Measurements from ENCODE around the gene FLVCR2.

- TF ChIP-seq EZH2phosphoT487 (IDR thresholded peaks at IDR 0.05; ENCODE audit: unreplicated experiment) = no peak
- no peak for TF ChIP-seq POLR2AphosphoS5 (IDR thresholded peaks at IDR 0.05; ENCODE audit: low read depth)
- TF ChIP-seq ZNF331 (CRISPR knock-in tag; IDR thresholded peaks at IDR 0.05; ENCODE audit: low read depth) = no peak
- TF ChIP-seq, protein P1, sequence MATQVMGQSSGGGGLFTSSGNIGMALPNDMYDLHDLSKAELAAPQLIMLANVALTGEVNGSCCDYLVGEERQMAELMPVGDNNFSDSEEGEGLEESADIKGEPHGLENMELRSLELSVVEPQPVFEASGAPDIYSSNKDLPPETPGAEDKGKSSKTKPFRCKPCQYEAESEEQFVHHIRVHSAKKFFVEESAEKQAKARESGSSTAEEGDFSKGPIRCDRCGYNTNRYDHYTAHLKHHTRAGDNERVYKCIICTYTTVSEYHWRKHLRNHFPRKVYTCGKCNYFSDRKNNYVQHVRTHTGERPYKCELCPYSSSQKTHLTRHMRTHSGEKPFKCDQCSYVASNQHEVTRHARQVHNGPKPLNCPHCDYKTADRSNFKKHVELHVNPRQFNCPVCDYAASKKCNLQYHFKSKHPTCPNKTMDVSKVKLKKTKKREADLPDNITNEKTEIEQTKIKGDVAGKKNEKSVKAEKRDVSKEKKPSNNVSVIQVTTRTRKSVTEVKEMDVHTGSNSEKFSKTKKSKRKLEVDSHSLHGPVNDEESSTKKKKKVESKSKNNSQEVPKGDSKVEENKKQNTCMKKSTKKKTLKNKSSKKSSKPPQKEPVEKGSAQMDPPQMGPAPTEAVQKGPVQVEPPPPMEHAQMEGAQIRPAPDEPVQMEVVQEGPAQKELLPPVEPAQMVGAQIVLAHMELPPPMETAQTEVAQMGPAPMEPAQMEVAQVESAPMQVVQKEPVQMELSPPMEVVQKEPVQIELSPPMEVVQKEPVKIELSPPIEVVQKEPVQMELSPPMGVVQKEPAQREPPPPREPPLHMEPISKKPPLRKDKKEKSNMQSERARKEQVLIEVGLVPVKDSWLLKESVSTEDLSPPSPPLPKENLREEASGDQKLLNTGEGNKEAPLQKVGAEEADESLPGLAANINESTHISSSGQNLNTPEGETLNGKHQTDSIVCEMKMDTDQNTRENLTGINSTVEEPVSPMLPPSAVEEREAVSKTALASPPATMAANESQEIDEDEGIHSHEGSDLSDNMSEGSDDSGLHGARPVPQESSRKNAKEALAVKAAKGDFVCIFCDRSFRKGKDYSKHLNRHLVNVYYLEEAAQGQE (IDR thresholded peaks at IDR 0.05; ENCODE audit: unreplicated experiment) = no peak
- TF ChIP-seq CTCF (conservative IDR thresholded peaks at IDR 0.05; ENCODE audit: low read depth in 2 of 2) = no peak
- no peak for TF ChIP-seq CREB1 (CRISPR knock-in tag; IDR thresholded peaks at IDR 0.05; ENCODE audit: low read depth)
- no peak for TF ChIP-seq JUNB (IDR thresholded peaks at IDR 0.05; ENCODE audit: unreplicated experiment)
- no peak for TF ChIP-seq EZH2 (IDR thresholded peaks at IDR 0.05; ENCODE audit: low read depth, unreplicated experiment)
These were observed 33.7 kb downstream of the FLVCR2 start for GRCh38 chr14:75612157-75612556.
